CD4-positive, alpha-beta T cell treated with Interleukin-10 for 1 hour (primary cell): ENCODE data around the gene GIMAP4.
"Not testable (repeated sequence)": the region's sequence is repeated elsewhere in the genome, so short reads cannot be mapped to it uniquely, and the experiment has no call there.

Experiments used
- DNase-seq: peaks from one replicate; pipeline ENCODE4 v3.0.0-alpha.2; 2020

Gene GIMAP4

DNA sequence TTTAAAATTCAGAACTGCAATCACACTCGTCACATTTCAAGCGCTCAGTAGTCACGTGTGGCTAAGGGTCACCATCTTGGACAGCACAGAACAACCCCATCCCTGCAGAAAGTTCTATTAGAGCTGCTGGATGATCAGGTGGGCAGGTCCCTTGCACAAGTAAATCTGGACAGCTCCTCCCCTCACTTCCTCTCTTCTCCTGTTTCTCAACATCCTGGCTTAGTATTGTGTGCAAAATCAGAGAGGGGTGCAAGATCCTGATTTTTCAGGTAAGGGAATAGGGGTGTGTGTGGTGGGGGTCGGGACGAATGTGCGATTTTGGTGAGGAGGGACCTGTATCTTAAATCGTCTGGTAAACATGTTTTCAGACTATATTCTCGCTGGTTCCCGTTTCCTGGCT is at the start of gene GIMAP4:
GIMAP4 (plus strand) TSS at position 222 of the 400 bp plus-strand sequence. CDS start 2,512 bp downstream, outside the sequence.
- peak; percentile 54 for DNase-seq

GRCh38 chr7:150519310-150519709 is 47.9 kb upstream of the GIMAP4 start:
- DNase-seq: no peak

GRCh38 chr7:150520145-150520544 is 47.0 kb upstream of the GIMAP4 start:
- no peak for DNase-seq

GRCh38 chr7:150522931-150523330 is 44.3 kb upstream of the GIMAP4 start:
- not testable (repeated sequence) for DNase-seq

- DNase-seq: no peak
Measured at GRCh38 chr7:150524018-150524417, 43.2 kb upstream of the GIMAP4 start.

- DNase-seq: no peak
Measured at GRCh38 chr7:150531704-150532103, 35.5 kb upstream of the GIMAP4 start.

DNA sequence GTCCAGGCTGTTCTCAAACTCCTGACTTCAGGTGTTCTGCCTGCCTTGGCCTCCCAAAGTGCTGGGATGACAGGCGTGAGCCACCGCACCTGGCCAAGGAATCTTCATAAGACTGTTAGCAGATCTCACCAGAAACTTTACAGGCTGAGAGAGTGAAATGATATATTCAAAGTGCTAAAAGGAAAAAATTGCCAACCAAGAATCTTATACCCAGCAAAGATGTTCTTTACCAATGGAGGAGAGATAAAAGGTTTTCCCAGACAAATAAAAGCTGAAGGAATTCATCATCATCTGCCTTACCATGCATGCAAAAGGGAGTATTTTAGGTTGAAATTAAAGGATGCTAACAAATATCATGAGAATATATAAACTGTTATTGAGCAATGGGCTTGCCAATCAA is 28.9 kb upstream of the GIMAP4 start:
- no peak for DNase-seq

DNA sequence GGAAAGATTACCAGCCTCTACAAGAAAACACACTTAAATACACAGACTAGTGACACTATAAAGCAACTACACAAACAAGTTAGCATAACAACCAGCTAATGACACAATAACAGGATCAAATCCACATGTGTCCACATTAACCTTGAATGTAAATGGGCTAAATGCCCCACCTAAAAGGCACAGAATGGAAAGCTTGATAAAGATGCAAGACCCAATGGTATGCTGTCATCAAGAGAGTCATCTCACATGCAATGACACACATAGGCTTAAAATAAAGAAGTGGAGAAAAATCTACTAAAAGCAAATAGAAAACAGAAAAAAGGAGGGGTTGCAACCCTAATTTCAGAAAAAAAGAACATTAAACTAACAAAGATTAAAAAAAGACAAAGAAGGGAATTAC is 14.0 kb upstream of the GIMAP4 start:
- no peak for DNase-seq

- DNase-seq: peak; percentile 74
Measured at GRCh38 chr7:150556521-150557138, 10.6 kb upstream of the GIMAP4 start.

DNA sequence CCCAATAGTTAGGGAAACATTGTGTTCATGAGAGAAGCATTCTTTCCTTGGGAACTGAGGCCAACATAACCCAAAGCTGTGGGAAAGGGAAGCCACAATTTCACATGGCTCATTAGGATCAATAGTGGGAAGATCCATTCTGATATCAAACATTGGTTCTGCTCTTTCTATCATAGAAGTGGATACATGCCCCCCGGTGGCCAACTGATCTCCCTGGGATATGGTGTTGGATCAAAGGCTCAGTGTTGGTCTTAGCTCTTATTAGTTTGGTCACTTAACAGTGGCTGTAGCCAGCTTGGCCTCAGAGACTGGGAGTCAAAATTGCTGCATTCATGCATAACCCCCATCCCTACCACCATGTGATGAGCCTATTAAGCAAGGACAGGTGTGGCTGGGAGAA is 6.7 kb upstream of the GIMAP4 start:
- no peak for DNase-seq

- no peak for DNase-seq
Measured at GRCh38 chr7:150562919-150563318, 4.3 kb upstream of the GIMAP4 start.

- peak; percentile 55 for DNase-seq
Measured at GRCh38 chr7:150564006-150564405, 3.2 kb upstream of the GIMAP4 start.

GRCh38 chr7:150564566-150564965 is 2.6 kb upstream of the GIMAP4 start:
- DNase-seq: no peak

DNA sequence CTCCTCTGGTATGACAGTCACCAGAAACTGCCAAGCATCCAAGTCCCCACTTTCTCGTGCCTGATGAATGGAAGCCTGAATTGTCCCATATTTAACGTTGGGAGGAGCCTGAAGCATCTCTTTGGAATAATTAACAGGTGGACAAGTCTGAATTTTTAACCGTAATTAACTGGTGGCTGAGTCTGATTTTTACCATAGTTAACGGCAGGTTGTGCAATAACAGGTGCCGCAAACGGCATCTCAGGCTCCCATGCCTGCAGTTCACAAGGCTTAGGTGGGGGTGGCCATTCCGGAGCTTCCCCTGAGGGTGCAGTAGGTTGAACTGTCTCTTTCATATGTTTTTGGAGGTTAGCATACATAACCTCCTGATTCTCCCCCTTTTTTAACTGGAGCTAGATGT is 2.0 kb upstream of the GIMAP4 start:
- DNase-seq: no peak

GRCh38 chr7:150566123-150566522 is 1.1 kb upstream of the GIMAP4 start:
- no peak for DNase-seq

- DNase-seq: no peak
Measured at GRCh38 chr7:150566572-150566971, 618 bp upstream of the GIMAP4 start.

DNA sequence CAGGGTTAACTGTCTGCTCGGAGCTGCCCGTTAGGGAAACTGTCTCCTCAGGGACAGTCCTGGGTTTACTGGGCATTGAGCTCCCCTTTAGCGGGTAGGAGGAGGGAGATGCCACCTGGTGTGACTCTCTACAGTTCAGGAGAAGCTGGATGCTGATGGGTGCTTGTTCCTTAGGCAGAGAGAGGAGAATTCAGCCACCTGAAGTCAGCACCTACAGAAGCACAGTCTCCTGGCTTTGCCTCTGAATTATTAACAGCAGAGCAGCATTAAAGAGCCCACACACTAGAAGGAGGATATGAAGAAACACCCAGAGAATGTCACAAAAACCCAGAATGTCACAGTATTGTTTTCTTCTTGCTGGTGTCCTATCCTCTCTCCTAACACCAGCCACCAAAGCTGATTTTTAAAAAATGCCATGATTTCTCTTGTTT is 696 bp downstream of the GIMAP4 start:
- DNase-seq: peak; percentile 39

- DNase-seq: peak; percentile 55
Measured at GRCh38 chr7:150568714-150569113, 1.5 kb downstream of the GIMAP4 start.

DNA sequence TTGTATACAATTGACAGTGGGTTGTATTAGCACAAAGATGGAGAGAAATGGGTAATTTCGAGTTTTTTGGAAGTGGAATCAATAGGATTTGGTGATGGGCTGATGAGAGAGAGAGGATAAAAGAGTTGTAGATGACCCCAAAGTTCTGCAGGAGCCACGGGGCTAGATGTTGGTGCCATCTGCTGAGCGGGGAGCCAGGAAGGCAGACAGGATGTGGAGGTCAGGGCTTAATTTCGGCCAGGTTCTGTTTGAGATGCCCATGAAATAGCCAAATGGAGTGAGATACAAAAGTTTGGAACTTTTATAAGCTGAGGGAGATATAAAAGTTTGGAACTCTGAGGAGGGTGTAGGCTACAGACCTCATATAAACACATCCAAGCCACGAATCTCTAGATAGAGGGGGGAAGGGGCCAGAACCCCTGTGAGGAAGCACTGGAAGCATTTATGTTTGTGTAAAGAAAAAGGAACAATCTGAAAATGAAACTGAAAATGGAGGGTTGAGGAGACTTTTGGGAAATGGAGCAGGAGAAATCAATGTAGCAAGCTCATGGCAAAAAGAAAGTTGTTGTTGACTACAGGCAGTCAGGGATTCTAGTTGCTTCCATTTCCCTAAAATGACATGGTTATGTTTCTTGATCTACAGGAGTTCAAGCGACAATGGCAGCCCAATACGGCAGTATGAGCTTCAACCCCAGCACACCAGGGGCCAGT is 2.2 kb downstream of the GIMAP4 start:
- DNase-seq: no peak

DNA sequence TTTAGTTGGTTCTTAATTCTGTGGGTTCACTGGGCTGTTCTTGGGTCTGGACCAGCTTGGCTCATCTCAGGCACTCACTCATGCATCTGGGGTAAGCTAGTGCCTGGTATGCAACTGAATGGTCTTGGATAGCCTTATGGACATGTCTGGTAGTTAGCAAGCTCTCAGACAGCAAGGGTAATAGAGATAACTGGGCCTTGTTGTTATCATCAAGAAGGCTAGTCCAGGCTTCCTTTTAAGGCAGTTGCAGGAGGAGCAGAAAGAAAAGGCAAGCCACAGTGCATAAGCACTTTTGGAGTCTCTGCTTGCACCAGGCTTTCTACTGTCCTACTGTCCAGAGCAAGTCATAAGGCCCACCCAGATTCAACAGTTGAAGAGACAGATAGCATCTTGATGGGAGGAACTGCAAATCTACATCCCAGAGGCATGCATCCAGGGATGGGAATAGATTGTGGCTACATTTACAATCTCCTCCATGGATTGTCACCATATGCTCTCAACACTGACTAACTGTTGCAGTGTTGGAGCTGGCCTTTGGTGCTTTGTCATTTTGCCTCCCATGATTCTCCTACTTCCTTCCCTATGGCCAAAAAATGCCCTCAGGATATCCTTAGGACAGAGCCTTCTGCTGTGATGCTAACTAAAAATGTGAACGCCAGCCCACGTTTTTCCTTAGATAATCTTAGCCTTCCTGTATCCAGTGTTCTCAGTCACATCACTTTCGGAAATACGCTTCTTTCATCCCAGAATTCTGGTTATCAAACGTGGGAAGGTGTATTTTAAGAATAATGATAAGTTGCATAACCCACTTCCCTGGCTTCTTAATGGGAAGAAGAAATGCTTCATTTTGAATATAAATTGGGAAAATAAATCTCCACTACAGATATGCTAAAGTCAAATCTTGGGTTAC is 3.6 kb downstream of the GIMAP4 start:
- DNase-seq: no peak

GRCh38 chr7:150572496-150572895 is 5.3 kb downstream of the GIMAP4 start:
- DNase-seq: no peak

DNA sequence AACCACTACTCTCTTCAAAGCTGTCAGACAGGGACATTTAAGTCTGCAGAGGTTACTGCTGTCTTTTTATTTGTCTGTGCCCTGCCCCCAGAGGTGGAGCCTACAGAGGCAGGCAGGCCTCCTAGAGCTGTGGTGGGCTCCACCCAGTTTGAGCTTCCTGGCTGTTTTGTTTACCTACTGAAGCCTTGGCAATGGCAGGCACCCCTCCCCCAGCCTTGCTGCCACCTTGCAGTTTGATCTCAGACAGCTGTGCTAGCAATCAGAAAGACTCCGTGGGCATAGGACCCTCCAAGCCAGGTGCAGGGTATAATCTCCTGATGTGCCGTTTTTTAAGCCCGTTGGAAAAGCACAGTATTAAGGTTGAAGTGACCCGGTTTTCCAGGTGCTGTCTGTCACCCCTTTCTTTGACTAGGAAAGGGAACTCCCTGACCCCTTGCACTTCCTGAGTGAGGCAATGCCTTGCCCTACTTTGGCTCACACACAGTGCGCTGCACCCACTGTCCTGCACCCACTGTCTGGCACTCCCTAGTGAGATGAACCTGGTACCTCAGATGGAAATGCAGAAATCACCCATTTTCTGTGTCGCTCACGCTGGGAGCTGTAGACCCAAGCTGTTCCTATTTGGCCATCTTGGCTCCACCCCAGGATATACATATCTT is 12.9 kb downstream of the GIMAP4 start:
- peak; percentile 48 for DNase-seq
